ENCODE results near the gene TK1. TPM values are rescaled to one million over a fixed set of nuclear protein-coding genes. Genes with fewer than 3 reads are reported as not detected.

The TK1 gene
- total RNA-seq, 1 experiment from 2014 or later, result 340 TPM

GRCh38 chr17:78174346-78174869 lies 12.4 kb downstream of the TK1 start:
- intact Hi-C loops (cut with micrococcal nuclease), result loop anchor here (2.0 kb wide), 1 partner anchor 40 kb away; the partner anchor contains the start of gene BIRC5
- Histone ChIP-seq H3K79me2 (ENCODE audit: low read length) (peaks cover 21% of the 10 kb centered on the region), H3K4me3 (ENCODE audit: low read length) (no peak overlapping the region), H4K20me1 (ENCODE audit: low read length) (peaks cover 19% of the 10 kb centered on the region), H2AFZ (ENCODE audit: low read length) (no peak overlapping the region), H3K36me3 (ENCODE audit: low read depth, low read length) (peaks cover 37% of the 10 kb centered on the region), H3K9ac (ENCODE audit: low read length) (no peak overlapping the region), H3K27ac (ENCODE audit: low read length) (peak overlapping the region; percentile 4), H3K4me1 (ENCODE audit: insufficient read depth, low read length) (peaks cover 17% of the 10 kb centered on the region), H3F3A (ENCODE audit: low read length, unreplicated experiment) (peaks cover 23% of the 10 kb centered on the region), H3K27me3 (ENCODE audit: low read length) (no peaks in the 10 kb centered on the region), H3K9me2 (replicated peaks; ENCODE audit: low read length) (no peaks in the 10 kb centered on the region), H3K9me3 (ENCODE audit: low read length) (no peaks in the 10 kb centered on the region), H3K4me2 (ENCODE audit: low read length) (no peak overlapping the region)
- ChIA-PET POLR2A (ENCODE audit: unreplicated experiment) (interaction anchor here (0.6 kb wide), 1 partner anchor 562 kb away, joined by 4 read pairs; no protein-coding TSS in a partner anchor), CTCF (interaction anchor here (0.6 to 1.3 kb wide), 5 partner anchors 22 to 357 kb away, joined by 3 to 8 read pairs (median 4); no protein-coding TSS in a partner anchor)
- peak; percentile 66 for DNase-seq
- TF ChIP-seq CTCF (conservative IDR thresholded peaks at IDR 0.05; ENCODE audit: low read depth, low read length) (peak; percentile 54; the same call in 1 of the 2 replicates), EZH2phosphoT487 (IDR thresholded peaks at IDR 0.05; ENCODE audit: borderline replicate concordance, low read length) (no peak), EZH2 (IDR thresholded peaks at IDR 0.05; ENCODE audit: low read length, unreplicated experiment) (no peak)
- ATAC-seq, result peak; percentile 69
- TSS peak; percentile 66 for BruUV-seq (replicated peaks)

DNA sequence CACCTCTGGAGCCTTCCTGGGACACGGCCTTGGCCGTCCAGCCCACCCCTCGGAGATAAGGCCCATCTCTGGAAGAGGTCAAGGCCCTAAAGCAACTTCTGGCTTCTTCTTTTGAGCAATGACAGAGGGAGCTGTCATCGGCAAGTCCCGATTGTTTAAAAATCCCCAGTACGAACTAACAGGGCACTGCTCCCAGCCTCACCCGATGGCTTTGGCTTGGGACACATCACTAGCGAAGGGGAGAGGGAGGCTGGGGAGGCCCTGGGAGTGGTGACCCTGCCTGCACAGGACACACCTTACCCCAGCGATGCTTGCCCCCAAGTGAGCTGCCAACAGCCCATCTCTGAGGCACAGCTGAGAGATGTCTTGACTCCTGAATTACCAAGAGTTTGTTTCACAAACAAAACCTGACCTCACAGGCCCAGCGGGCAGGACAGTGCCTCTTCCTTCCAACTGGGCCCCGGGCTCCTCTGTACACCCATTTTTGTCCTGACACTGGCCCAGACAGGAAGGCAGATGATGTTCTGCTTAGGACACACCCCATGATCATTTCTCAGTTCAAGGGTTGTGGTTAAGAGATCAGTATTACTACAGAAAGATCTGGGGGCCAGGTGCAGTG lies 13.6 kb downstream of the TK1 start:
- peaks cover 17% of the 10 kb centered on the region for H3K4me1 ChIP-seq (ENCODE audit: insufficient read depth, low read length)
- POLR2A ChIA-PET (ENCODE audit: unreplicated experiment), result no interaction called here
- no peak for DNase-seq
- H3K9me2 ChIP-seq (replicated peaks; ENCODE audit: low read length), result no peaks in the 10 kb centered on the region
- TF ChIP-seq EZH2 (IDR thresholded peaks at IDR 0.05; ENCODE audit: low read length, unreplicated experiment) (no peak), CTCF (conservative IDR thresholded peaks at IDR 0.05; ENCODE audit: low read depth, low read length) (no peak), EZH2phosphoT487 (IDR thresholded peaks at IDR 0.05; ENCODE audit: borderline replicate concordance, low read length) (no peak)
- H2AFZ ChIP-seq (ENCODE audit: low read length), result no peak overlapping the region
- CTCF ChIA-PET, result no interaction called here
- H3K4me2 ChIP-seq (ENCODE audit: low read length), result no peak overlapping the region
- H3K4me3 ChIP-seq (ENCODE audit: low read length), result no peak overlapping the region
- H3K36me3 ChIP-seq (ENCODE audit: low read depth, low read length), result peaks cover 31% of the 10 kb centered on the region
- H3K9ac ChIP-seq (ENCODE audit: low read length), result no peak overlapping the region
- H3K9me3 ChIP-seq (ENCODE audit: low read length), result no peaks in the 10 kb centered on the region
- intact Hi-C loops (cut with micrococcal nuclease), result no loop called here
- no TSS peak for BruUV-seq (replicated peaks)
- peaks cover 19% of the 10 kb centered on the region for H4K20me1 ChIP-seq (ENCODE audit: low read length)
- H3F3A ChIP-seq (ENCODE audit: low read length, unreplicated experiment), result peaks cover 23% of the 10 kb centered on the region
- peaks cover 30% of the 10 kb centered on the region for H3K79me2 ChIP-seq (ENCODE audit: low read length)
- no peak overlapping the region for H3K27ac ChIP-seq (ENCODE audit: low read length)
- no peaks in the 10 kb centered on the region for H3K27me3 ChIP-seq (ENCODE audit: low read length)
- ATAC-seq, result no peak

Data from PC-3 (cell line).